ENCODE data around the gene RAB33A. TPM values are rescaled to one million over a fixed set of nuclear protein-coding genes. Genes with fewer than 3 reads are reported as not detected.

The RAB33A gene
- total and polyA plus RNA-seq, 4 donors: 0.13 to 0.61 (median 0.55) TPM

GRCh38 chrX:130166503-130166777 is 5.3 kb upstream of the RAB33A start:
- peaks cover 3 to 31% (median 17%) of the 10 kb centered on the region in 4 donors for H3K4me1 ChIP-seq (ENCODE audit: control insufficient read depth in 4 of 4, insufficient read depth in 4 of 4, low read length in 3 of 4)
- H3K27me3 ChIP-seq (ENCODE audit: control insufficient read depth in 4 of 4, insufficient read depth in 4 of 4, low read length in 3 of 4): no peaks in the 10 kb centered on the region
- peak overlapping the region in 1 of 2 donors; percentile 82 for H3K9ac ChIP-seq (ENCODE audit: low read depth in 1 of 2, low read length in 2 of 2)
- TF ChIP-seq HNF4A (conservative IDR thresholded peaks at IDR 0.05) (no peak), HNF4G (IDR thresholded peaks at IDR 0.05) (no peak), ATF3 (IDR thresholded peaks at IDR 0.05) (no peak), FOXA2 (IDR thresholded peaks at IDR 0.05) (no peak), RAD21 (IDR thresholded peaks at IDR 0.05) (no peak), CTCF (IDR thresholded peaks at IDR 0.05; ENCODE audit: low read depth, low read length, missing input control) (no peak), EGR1 (IDR thresholded peaks at IDR 0.05; ENCODE audit: low read depth in 2 of 2) (no peak)
- H3K27ac ChIP-seq (ENCODE audit: low read depth in 1 of 2, low read length in 2 of 2): peak overlapping the region; percentile 92 to 95
- H3K9me3 ChIP-seq (ENCODE audit: control insufficient read depth in 4 of 4, low read length in 3 of 4): no peaks in the 10 kb centered on the region
- 0% methylated on average over 4 of the region's 4 CpGs for WGBS
- peak overlapping the region; percentile 77 to 92 (median 79) for H3K4me3 ChIP-seq (ENCODE audit: low read depth in 1 of 3, low read length in 3 of 3)
- no peaks in the 10 kb centered on the region for H3K36me3 ChIP-seq (ENCODE audit: control insufficient read depth in 4 of 4, insufficient read depth in 3 of 4, low read depth in 1 of 4, low read length in 3 of 4)
- DNase-seq (ENCODE audit: low spot score): no peak

GRCh38 chrX:130167040-130167439 is 4.7 kb upstream of the RAB33A start:
- Histone ChIP-seq H3K27me3 (ENCODE audit: control insufficient read depth in 4 of 4, insufficient read depth in 4 of 4, low read length in 3 of 4) (no peaks in the 10 kb centered on the region), H3K9ac (ENCODE audit: low read depth in 1 of 2, low read length in 2 of 2) (no peak overlapping the region), H3K4me3 (ENCODE audit: low read depth in 1 of 3, low read length in 3 of 3) (no peak overlapping the region), H3K27ac (ENCODE audit: low read depth in 1 of 2, low read length in 2 of 2) (no peak overlapping the region), H3K36me3 (ENCODE audit: control insufficient read depth in 4 of 4, insufficient read depth in 3 of 4, low read depth in 1 of 4, low read length in 3 of 4) (no peaks in the 10 kb centered on the region), H3K4me1 (ENCODE audit: control insufficient read depth in 4 of 4, insufficient read depth in 4 of 4, low read length in 3 of 4) (peaks cover 4 to 35% (median 17%) of the 10 kb centered on the region in 4 donors), H3K9me3 (ENCODE audit: control insufficient read depth in 4 of 4, low read length in 3 of 4) (no peaks in the 10 kb centered on the region)
- DNase-seq (ENCODE audit: low spot score): no peak
- 60% methylated on average over 4 of the region's 4 CpGs for WGBS
- TF ChIP-seq HNF4G (IDR thresholded peaks at IDR 0.05) (no peak), GABPA (IDR thresholded peaks at IDR 0.05 in 1 of 2, conservative IDR thresholded peaks at IDR 0.05 in 1 of 2) (no peak), ATF3 (IDR thresholded peaks at IDR 0.05) (no peak), MAX (IDR thresholded peaks at IDR 0.05) (no peak), YY1 (IDR thresholded peaks at IDR 0.05) (no peak), REST (IDR thresholded peaks at IDR 0.05) (no peak), HNF4A (conservative IDR thresholded peaks at IDR 0.05) (no peak), ZBTB33 (IDR thresholded peaks at IDR 0.05) (no peak), TAF1 (conservative IDR thresholded peaks at IDR 0.05) (no peak), FOXA1 (IDR thresholded peaks at IDR 0.05) (no peak), NR2F2 (IDR thresholded peaks at IDR 0.05) (no peak), RAD21 (IDR thresholded peaks at IDR 0.05) (no peak)
